Left lung (tissue), 10 donors: ENCODE results near the gene CDH22. TPM values are rescaled to one million over a fixed set of nuclear protein-coding genes. Genes with fewer than 3 reads are reported as not detected.

Experiments
- ATAC-seq: fragments of 200-7000 bp; cut with Tn5 transposase; one replicate; pipeline ENCODE4 v1.9.1; 2020; ENCODE audit warnings: moderate library complexity
- DNase-seq, 4 donors: peaks; one replicate each; pipeline ENCODE4 v3.0.0-alpha.2; 2013 to 2020
- H3K27ac ChIP-seq, 2 donors: fragments of 200-600 bp; sonication (generic) in 1 of 2; one replicate each; pipeline versions ENCODE4 v1.5.0 to v1.8.0; 2020 to 2021
- H3K27me3 ChIP-seq, 2 donors: fragments of 200-600 bp; sonication (generic) in 1 of 2; one replicate each; pipeline versions ENCODE4 v1.5.0 to v1.8.0; 2020 to 2021
- H3K36me3 ChIP-seq, 2 donors: fragments of 200-600 bp; sonication (generic) in 1 of 2; one replicate each; pipeline versions ENCODE4 v1.5.0 to v1.8.0; 2020 to 2021
- H3K4me1 ChIP-seq, 2 donors: fragments of 200-600 bp; one replicate each; pipeline ENCODE4 v1.8.0; 2021
- H3K4me3 ChIP-seq, 2 donors: fragments of 200-600 bp; sonication (generic) in 1 of 2; one replicate each; pipeline versions ENCODE4 v1.5.0 to v1.8.0; 2020 to 2021; ENCODE audit warnings: mild to moderate bottlenecking in 1 of 2
- H3K9me3 ChIP-seq, 2 donors: fragments of 200-600 bp; sonication (generic) in 1 of 2; one replicate each; pipeline versions ENCODE4 v1.5.0 to v1.8.0; 2020 to 2021
- CTCF ChIP-seq, 2 donors: fragments of 200-600 bp; sonication (generic) in 1 of 2; IDR thresholded peaks; one replicate each; pipeline versions ENCODE4 v1.5.0 to v1.8.0; 2021; ENCODE audit warnings: antibody characterized with exemption in 2 of 2
- intact Hi-C, 2 donors: fragments of 100-400 bp; cut with DNase I; formaldehyde crosslinking; loops; one replicate each; pipeline versions ENCODE4 v1.11.2 to v1.14.2; 2022
- polyA plus RNA-seq, 6 donors: library from polyadenylated mRNA; unstranded; fragments of 120-200 nt; gene quantifications; one replicate each; pipeline ENCODE4 v1.2.1, GENCODE V29; 2013; ENCODE audit not compliant: insufficient read length in 6 of 6
- total RNA-seq, 2 donors: library from RNA; stranded (reverse); fragmentation: NEBNext Ultra II Directional; extraction: Animal tissue kit (Norgen Biotek cat#: 25700); gene quantifications; one replicate each; pipeline ENCODE4 v1.2.1, GENCODE V29; 2021
- donor health status: DM: no; HTN: yes; CAD: no.
- donor health status: DM: no; HTN: no; CAD: no.

CDH22 gene
- total and polyA plus RNA-seq, 8 donors, result 0.06 to 0.26 (median 0.08) TPM; not detected in 2

GRCh38 chr20:46211331-46211722 is 97.0 kb downstream of the CDH22 start:
- no peak for ATAC-seq
- no peak for DNase-seq
- Histone ChIP-seq H3K27ac (no peak overlapping the region), H3K27me3 (peaks cover 13 to 87% of the 10 kb centered on the region in 2 donors), H3K9me3 (no peaks in the 10 kb centered on the region), H3K4me3 (no peak overlapping the region), H3K36me3 (no peaks in the 10 kb centered on the region), H3K4me1 (peaks cover 0 to 21% of the 10 kb centered on the region in 2 donors)
- no peak for TF ChIP-seq CTCF (IDR thresholded peaks at IDR 0.05)
- intact Hi-C loops, result no loop called here

- intact Hi-C loops, result no loop called here
- H3K27ac ChIP-seq, result no peak overlapping the region
Measured at GRCh38 chr20:46210672-46211330, 97.5 kb downstream of the CDH22 start.

DNA sequence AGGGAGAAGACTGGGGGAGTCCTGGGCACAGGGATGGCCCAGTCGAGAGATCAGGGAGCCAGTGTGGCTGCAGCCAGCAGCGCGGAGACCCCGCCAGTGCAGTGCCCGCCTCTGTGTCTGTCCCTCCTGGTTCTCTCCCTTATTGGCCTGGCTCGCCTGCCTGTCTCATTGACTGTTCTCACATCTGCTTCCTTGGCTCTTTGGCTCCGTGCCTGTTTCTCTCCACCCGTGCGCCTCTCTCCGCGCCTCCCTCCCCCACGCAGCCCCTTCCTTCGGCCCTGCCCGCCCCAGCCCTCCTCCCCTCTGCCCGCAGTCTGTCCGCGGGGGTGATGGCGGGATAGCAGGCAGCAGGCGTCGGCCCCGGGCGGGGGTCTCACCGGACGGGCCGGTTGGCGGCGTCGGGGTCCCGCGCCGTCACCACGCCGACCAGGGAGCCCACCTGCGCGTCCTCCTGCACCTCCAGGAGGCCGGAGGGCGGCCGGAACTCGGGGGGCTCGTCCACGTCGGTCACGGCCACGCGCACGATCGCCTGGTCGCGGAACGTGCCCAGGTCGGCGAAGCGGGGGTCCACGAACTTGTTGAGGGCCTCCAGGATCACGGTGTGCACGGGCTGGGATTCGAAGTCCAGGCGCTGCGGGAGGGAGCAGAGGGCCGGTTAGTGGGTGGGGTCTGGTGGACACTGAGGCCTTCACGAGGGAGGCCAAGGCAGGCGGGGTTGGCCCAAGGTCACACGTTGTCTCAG is 98.2 kb downstream of the CDH22 start:
- intact Hi-C loops, result no loop called here
- TF ChIP-seq CTCF (IDR thresholded peaks at IDR 0.05), result no peak
- DNase-seq (peak in 1 of 4 donors; percentile 12), ATAC-seq (no peak)
- Histone ChIP-seq H3K27ac (no peak overlapping the region), H3K9me3 (no peaks in the 10 kb centered on the region), H3K36me3 (no peaks in the 10 kb centered on the region), H3K27me3 (peaks cover 13 to 76% of the 10 kb centered on the region in 2 donors), H3K4me1 (peaks cover 0 to 33% of the 10 kb centered on the region in 2 donors), H3K4me3 (no peak overlapping the region)

More at GRCh38 chr20:46210672-46211330, 97.5 kb downstream of the CDH22 start:
- DNase-seq, result no peak
- Histone ChIP-seq H3K36me3 (no peaks in the 10 kb centered on the region), H3K4me1 (peaks cover 0 to 26% of the 10 kb centered on the region in 2 donors), H3K9me3 (no peaks in the 10 kb centered on the region), H3K27me3 (peaks cover 13 to 82% of the 10 kb centered on the region in 2 donors), H3K4me3 (no peak overlapping the region)
- no peak for ATAC-seq
- no peak for TF ChIP-seq CTCF (IDR thresholded peaks at IDR 0.05)

DNA sequence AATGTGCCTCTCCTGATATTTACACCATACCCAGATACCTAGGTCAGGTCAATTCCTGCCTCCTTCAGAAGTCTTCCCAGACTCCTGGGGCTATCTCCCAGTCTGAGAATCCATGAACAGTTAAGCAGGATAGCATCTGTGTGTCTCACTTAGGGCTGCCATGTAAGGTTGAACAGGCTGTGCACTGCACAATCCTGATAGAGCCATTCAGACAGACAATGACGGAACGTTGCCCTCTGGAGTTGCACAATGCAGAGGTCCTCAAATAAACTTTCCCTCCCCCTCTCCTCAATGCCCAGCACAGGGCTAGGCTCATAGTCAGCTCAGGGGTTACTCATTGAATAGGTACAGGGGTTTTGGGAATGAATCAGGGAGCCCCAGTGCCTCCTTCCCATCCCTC is 100.5 kb downstream of the CDH22 start:
- DNase-seq, result no peak
- peaks cover 0 to 53% of the 10 kb centered on the region in 2 donors for H3K4me1 ChIP-seq
- H3K36me3 ChIP-seq, result no peaks in the 10 kb centered on the region
- no peak for ATAC-seq
- intact Hi-C loops, result no loop called here
- no peak for TF ChIP-seq CTCF (IDR thresholded peaks at IDR 0.05)
- no peaks in the 10 kb centered on the region for H3K9me3 ChIP-seq
- H3K4me3 ChIP-seq, result no peak overlapping the region
- no peak overlapping the region for H3K27ac ChIP-seq
- H3K27me3 ChIP-seq, result peaks cover 13 to 79% of the 10 kb centered on the region in 2 donors

DNA sequence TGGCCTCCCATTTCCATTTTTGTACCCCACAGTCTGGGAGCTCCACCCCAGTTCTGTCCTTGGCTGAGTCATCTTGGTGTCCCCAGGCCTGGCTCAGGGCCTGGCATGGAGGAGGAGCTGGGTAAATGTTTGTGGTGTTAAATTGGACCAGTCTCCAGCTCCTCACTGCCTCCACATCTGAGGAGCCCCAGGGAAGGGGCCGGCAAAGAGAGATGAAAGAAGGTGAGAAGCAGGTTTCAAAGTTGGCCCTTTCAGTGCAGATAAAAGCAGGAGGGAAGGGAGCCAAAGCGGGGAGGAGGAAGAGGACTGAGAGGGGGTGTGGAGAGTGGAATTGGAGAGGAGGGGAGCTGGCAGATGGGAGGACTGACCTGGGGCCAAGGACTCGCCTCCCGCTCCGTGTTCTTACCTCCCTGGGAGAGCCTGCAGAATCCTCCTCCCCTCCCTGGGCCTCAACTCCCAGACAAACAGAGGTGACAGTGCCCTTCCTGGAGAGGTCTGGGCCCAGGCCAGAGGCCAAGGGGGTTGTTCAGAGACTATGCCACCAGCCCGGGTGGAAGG is 101.2 kb downstream of the CDH22 start:
- Histone ChIP-seq H3K27me3 (peaks cover 13 to 79% of the 10 kb centered on the region in 2 donors), H3K4me3 (no peak overlapping the region), H3K4me1 (peaks cover 0 to 55% of the 10 kb centered on the region in 2 donors), H3K36me3 (no peaks in the 10 kb centered on the region), H3K9me3 (no peaks in the 10 kb centered on the region), H3K27ac (no peak overlapping the region)
- DNase-seq, result no peak
- intact Hi-C loops, result no loop called here
- no peak for TF ChIP-seq CTCF (IDR thresholded peaks at IDR 0.05)
- no peak for ATAC-seq
